GM21786 (cell line): ENCODE measurements around the gene HS3ST6.
"Not testable (repeated sequence)": the region's sequence is repeated elsewhere in the genome, so short reads cannot be mapped to it uniquely, and the experiment has no call there.

Experiments used
- ATAC-seq: cut with Tn5 transposase; IDR thresholded peaks from one replicate; pipeline ENCODE4 v1.9.1; 2021; ENCODE audit not compliant: unreplicated experiment

The HS3ST6 gene

DNA sequence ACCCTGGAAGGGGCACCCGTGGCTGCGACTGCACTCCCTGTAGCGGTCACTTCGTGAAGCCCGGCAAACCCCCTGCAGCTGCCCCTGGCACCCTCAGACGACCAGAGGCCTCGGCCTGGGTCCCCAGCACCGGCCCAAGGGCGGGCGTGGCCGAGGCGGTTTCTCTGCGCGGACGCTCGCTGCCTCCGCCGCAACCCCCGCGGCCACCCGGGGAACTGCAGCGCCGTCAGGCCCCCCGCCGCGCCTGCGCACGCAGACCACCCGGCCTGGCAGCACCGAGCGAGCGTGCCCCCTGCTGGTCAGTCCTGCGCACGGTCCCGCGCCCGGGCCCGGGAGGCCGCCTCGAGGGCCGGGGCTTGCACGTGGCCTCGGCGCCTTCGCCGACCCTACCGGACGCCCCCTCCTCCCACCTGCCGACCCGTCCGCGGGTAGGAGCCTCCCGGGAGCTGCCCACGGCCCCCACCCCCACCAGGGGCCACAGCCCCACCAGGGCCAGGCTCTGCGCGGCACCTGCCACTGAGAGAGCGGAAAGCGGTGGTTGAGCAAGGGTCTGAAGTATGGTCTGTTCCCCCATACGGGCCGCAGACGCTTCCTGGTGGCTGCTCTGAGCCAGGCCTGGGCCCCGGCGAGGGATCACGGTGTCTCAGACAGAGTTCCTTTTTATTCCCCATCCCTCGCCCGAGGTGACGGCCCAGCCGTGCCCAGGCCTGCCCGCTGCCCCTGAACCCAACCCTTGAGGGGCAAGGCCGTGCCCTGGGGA is 11.5 kb upstream of the HS3ST6 start:
- ATAC-seq: peak; percentile 79

DNA sequence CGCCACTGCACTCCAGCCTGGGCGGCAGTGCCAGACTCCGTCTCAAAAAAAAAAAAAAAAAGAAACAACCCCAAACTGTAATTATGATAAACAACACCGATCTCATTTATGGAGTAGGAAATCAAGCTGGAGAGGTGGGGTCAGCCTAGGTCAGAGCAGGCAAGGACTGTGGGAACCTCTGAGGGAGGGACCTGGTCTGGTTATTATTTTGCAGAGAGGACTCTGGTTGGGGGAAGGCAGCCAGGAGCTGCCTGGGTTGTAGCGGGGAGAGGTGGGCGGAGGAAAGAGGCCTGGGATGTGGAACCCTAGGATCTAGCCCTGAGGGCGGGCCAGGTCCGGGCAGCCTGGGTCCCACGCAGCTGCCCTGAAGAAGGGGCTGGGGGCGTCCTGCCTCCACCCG is 10.9 kb upstream of the HS3ST6 start:
- no peak for ATAC-seq

DNA sequence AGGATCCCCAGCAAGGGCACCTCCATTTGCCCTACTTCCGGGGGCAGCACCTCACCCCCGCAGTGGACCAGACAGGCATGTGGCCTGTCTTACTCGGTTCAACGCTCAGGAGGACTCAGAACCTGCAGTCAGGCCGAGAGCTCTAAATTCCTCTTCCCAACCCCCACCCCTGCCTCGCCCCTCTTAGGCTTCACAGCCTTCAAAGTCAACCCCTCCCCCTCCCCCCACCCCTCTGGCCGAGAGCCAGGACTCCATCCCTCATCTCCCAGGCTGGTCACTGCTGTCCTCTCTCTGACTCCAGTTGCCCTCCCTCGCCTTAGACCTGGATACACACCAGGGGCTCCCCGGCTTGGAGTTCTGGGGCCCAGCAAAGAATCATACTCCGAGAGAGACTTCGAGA is 8.1 kb upstream of the HS3ST6 start:
- no peak for ATAC-seq

DNA sequence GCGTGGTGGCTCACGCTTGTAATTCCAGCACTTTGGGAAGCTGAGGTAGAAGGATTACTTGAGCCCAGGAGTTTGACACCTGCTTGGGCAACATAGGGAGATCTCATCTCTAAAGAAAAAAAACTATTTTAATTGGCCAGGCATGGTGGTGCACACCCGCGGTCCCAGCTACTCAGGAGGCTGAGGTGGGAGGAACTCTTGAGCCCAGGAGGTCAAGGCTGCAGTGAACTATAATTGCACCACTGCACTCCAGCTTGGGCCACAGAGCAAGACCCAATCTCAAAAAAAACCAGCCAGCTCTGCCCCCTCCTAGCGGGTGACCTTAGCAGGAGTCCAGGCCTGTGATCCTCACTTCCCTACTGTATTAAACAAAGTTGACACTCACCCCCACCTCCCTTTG is 5.9 kb upstream of the HS3ST6 start:
- ATAC-seq: no peak

DNA sequence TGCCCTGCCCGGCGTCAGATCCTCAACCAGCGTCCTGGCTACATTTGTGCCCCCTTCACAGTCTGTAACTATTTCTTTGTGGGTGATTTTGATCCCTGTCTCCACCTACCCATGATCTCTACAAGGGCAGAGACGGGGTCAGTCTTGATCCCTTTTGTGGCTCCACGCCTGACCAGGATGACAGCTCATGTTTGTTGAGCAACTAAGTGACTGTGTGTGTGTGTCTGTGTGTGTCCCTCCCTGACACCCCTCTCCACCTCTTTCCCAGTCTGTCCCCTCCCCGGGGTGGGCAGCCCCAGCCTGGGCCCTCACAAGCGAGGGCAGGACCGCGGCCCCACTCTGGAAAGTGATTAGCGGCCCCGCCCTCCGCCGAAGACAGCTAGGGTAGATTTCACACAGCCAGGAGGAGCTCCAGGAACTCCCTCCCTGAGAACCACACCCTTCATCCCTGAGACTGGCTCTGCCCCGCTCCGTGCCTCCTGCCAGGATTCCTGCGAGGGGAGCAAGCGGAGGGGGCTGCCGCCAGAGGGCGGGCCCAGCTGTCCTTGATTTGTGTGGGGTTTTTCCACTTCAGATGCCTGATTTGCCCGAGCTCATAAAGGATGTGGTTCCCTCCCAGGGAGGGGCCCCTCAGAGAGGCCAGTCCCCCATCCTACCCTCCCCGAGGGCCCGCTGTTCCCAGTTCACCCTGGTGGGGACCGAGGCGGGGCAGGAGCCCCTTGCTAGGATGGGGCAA is 5.3 kb upstream of the HS3ST6 start:
- no peak for ATAC-seq

DNA sequence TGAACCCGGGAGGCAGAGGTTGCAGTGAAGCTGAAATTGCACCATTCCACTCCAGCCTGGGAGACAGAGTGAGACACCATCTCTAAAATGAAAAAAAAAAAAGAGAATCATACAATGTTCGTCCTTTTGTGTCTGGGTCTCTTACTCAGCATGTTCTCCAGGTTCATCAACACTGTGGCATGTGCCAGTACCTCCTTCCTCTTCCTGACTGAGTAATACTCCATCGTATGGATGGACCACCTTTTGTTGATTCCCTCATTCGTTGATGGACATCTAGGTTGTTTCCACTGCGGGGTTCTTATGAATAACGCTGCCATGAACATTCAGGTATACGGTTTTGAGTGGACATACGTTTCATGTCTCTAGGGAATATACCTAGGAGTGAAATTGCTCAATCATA is 4.1 kb upstream of the HS3ST6 start:
- ATAC-seq: no peak

DNA sequence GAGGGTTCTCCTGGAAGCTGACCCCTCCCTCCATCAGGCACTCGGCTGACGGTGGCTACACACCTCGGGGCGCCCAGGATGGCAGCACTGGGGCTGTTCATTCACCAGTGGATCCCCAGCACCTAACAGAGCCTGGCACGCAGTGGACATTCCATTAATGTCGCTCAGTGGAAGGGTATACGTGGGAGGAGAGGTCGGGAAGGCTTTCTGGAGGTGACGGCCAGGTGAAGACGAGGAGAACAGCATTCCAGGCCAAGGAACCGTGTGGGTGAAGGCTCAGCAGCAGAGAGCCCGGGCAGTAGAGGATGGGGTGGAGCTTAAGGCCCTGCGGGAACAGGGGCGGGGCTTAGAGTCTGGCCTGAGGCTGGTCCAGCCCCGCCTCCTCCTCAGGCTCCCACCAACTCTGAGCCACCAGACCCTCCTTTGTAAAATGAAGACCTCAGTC is 2.5 kb upstream of the HS3ST6 start:
- no peak for ATAC-seq

DNA sequence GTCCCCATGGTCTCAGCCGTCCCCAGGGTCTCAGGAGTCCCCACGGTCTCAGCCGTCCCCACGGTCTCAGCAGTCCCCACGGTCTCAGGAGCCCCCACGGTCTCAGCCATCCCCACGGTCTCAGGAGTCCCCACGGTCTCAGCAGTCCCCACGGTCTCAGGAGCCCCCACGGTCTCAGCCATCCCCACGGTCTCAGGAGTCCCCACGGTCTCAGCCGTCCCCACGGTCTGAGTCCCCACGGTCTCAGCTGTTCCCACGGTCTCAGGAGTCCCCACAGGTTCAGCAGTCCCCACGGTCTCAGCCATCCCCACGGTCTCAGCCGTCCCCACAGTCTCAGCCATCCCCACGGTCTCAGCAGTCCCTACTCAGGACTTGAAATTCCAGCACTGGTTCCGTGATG is 1.9 kb upstream of the HS3ST6 start:
- ATAC-seq: not testable (repeated sequence)

DNA sequence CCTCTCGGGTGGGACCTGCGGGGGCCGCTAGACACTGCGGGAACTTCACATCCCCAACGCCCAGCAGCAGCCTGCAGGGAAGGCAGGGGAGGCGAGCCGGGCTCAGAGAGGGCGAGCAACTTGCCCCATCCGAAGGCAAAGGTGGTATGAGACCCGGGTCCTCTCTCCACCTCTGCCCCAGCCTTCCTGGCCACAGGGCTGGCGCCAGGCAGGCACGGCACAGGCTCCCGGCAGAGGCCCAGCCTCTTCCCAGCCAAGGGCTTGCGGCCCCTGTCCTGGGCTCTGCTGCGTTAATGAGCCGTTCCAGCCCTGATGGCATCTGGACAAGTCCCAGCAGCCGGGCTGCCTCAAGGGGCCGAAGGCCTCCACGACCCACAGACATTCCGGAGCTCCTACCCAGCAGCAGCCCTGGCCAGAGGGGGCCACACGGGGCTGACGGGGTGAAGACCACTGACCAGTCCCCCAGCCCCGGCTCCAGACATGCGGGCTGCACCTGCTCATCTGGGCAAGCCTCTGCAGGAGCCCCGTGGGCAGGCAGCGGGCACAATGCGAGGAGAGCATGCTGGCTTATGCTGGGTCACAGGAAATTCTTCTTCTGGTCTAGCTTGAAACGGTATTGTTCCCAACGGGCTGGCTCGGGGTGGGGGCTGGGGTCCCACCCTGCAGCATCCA is 1.2 kb upstream of the HS3ST6 start:
- ATAC-seq: no peak

DNA sequence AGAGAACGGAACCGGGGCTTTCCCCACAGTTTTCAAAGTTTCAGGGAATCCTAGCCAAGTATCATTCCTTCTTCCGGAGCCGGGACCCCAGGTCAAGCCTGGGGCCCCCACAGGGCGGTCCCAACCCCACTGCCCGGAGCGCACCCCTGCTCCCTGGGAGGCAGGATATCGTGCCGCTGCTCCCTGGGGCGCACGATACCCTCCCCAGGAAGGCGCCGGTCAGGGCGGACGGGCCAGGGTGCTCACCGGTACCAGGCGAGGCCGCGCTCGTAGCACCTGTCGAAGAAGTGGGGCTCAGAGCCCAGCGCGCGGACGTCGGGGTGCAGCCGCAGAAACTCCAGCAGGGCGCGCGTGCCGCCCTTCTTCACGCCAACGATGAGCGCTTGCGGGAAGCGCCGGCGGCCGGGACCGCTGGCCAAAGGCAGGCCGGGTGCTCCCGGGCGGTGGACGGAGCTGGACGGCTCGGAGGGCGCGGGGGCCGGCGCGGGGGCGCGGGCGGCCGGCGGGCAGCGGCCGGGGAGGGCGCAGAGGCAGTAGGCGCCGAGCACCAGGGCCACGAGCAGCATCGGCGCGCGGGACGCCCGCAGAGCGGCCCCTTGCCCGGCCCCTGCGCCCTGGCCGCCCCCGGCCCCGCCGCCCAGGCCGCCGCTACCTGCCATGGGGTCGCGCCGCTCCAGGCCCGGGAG is 407 bp downstream of the HS3ST6 start:
- no peak for ATAC-seq

DNA sequence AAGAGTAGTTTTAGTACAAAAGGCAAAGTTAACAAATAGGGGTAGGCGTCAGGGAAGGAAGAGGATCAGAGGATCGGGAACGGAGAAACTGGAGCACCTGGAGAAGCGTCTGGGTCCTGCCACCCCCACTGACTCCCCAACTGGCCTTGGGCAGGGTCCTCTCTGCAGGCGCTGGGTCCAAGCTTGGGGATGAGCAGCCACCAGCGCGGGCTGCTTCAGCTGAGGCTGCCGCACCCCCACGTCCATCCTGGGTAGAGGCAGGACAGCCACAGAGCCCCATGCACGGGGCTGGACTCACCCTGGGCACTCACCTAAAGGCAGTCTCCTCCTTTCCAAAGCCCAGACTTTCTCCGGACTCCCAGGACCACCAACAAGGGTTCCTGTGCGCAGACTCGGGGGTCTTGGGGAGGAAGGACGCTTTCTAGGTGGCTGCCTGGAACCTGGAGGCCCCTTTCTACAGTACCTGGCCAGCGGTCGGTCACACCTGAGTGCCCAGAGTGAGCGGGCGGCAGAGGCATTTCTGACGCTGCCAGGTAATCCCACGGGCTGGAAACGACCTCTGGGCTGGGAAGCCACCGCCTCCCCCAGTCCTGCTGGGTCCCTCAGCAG is 1.1 kb downstream of the HS3ST6 start:
- ATAC-seq: no peak

DNA sequence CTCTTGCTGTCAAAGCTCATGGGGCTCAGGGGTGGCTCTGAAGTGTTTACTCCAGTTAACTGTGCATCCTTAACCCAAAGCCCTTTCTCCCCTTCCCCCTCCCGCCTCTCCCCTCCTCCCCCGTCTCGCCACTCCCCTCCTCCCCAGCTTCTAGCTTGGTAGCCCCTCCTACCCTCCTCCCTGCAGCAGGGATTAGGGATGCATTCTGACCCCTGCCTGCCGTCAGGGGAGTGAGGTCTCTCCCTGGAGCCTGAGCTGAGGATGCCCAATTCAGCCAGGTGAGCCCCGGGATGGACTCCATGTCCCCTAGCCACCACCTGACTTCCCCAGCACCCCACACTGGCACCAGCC is 1.6 kb downstream of the HS3ST6 start:
- ATAC-seq: no peak

DNA sequence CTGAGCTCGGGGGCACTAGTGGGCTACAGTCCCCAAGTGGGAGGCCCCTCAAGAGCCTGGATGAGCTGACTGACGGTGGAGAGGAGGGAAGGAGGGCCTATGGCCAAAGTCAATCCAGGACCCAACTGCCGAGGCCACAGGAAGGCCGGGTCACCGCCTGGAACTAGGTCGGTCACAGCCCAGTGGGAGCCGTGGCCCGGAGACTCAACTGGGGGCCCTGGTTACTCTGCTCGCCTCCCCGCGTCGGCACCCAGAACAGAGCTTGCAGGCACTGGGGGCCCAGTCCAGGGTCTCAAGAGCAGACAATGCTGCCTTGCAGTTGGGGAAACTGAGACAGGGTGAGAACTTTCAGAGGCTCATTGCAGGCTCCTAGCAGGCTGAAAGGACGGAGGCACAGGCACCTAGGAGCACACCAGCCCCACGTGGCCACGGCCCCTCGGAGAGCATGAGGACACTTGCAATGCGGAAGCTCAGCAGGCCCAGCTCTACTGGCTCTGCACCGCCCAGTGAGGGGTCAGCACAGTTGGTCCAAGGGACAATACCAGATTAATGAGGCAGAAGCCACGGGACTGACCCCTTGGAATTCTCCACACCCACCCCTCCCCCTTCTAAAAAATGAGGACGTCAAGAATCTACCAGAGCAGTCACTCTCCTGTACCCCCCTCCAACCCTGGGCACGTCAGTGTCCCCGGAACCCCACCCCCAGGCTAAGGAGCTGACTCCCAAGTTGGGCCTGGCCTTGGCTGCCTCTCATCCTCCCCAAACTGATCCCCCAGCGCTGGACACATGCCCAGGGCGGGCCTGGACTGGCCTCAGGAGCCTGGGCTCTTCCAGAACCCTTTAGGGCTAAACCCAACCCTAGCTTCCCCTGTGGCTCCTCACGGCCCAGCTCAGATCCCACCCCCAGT is 2.2 kb downstream of the HS3ST6 start:
- ATAC-seq: no peak

DNA sequence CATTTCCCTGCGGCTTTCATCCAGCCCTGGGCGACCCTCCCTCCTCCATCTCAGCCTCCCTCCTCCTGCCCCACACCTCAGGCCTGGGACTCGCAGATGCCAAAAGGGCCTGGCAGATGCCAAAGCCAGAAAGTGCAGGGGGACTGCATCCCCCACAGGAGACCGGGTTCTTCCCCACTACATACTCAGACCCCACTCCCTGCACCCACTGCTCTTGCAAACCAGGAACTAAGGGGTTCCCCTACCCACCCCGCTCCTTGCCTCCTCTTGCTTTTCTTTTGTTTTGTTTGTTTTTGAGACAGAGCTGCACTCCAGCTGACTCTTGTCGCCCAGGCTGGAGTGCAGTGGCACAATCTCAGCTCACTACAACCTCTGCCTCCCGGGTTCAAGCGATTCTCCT is 3.2 kb downstream of the HS3ST6 start:
- ATAC-seq: no peak

DNA sequence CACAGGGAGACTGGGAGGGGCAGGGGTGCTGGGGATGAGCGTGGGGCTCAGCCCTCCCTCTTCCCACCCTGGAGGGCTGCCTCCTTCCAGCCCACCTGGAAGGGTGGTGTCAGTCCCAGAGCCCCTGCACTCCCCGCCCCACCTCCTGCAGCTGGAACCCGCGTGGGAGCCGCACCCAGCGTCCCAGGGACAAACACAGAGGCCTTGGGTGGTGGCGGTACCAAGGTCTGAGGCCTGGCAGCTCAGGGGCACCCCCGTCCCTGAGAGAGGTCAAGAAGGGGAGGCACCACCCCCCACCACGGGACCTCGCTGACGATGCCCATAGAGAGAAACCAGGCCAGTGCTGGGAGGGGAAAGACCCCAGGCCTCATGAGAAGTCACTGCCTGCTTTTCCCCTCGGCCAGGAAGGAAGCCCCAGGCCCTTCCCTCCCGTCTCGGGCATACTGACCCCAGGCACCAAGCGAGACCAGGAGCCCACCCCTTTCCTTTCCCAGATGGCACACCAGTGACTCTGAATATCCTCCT is 4.1 kb downstream of the HS3ST6 start:
- no peak for ATAC-seq

DNA sequence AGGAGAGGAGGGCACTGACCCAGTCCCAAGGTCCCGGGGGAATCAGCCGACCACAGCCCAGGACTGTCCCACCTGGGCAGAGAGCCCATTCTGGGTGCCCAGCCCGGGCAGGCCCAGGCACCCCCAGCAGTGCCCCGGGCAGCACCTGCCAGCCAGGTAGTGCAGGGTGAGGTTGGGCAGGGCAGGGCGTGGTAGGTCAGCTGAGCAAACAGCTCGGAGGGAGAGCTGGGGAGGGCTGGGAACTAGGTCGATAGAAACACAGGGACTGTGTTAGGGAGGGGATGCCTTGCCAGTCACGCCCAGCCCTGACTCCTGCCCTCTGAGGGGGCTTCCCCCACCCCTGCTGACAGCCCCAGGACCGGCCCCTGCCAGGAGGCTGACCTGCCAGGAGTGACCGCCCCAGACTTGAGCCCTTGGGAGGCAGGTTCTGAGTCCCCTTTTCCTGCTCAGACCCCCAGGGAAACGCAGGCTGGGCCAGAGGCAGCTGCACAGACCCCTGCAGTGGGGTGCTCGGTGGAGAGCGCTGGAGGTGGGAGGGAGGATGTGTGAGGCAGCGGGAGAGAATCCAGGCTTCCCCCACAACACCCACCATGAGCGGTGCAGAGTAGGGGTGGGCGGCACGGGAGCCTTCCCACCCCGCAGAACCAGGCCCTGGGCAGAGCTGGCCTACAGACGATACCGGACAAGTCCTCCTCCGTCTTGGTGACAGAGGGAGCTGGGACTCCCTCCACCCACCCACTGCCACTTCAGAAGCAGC is 4.7 kb downstream of the HS3ST6 start:
- no peak for ATAC-seq

DNA sequence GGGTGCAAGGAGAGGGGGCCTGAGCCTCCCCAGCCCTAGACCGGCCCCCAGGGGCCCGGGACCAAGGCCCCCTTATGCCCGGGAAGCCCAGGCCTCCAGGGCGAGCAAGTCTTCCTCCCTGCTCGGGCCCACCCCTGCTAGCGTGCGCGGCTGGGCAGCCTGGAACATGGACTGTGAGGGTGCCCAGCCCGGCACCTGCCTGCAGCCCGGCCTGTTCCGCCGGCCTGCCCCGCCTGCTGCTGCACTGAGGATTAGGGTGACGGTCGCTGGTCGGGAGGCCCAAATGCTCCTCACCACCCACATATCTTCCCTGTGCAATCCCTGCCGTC is 6.0 kb downstream of the HS3ST6 start:
- no peak for ATAC-seq

DNA sequence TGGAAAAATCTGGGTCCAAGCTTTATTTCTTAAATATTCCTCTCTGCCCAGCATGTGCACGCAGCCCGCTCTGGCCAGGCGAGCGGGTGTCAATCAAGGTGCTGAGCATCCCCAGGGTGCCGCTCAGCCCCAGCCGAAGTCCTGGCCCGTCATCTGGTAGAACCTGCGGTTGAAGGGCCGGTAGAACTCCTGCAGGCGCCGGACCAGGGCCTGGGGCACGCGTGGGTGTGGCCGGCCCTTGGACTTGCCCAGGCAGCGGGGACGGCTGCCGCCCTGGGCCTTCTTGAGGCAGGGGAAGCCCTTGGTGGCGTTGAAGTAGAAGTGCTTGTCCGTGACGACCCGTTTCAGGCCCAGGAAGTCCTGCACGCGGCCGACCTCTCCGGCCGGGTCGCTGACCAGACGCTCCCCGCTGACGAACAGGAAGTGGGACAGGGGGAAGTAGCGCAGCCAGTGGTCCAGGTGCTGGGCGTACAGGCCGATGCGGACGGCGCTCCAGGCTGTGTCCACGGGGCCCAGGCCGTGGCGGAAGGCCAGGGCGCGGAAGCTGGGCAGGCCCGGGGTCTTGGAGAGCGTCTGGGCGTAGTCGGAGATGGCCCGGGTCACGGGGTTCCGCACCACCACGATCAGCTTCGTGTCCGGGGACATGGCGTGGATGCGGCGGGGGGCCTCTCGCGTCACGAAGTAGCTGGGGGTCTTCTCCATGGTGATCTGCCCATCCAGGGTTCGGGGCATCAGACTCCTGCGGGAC is 6.6 kb downstream of the HS3ST6 start:
- ATAC-seq: no peak
